GM21360 (cell line): ENCODE measurements around the gene BFAR.
"Not testable (repeated sequence)": the region's sequence is repeated elsewhere in the genome, so short reads cannot be mapped to it uniquely, and the experiment has no call there.

Experiments
- ATAC-seq: cut with Tn5 transposase; IDR thresholded peaks from one replicate; pipeline ENCODE4 v1.9.1; 2021; ENCODE audit warnings: mild to moderate bottlenecking, moderate library complexity; ENCODE audit not compliant: unreplicated experiment

The BFAR gene

DNA sequence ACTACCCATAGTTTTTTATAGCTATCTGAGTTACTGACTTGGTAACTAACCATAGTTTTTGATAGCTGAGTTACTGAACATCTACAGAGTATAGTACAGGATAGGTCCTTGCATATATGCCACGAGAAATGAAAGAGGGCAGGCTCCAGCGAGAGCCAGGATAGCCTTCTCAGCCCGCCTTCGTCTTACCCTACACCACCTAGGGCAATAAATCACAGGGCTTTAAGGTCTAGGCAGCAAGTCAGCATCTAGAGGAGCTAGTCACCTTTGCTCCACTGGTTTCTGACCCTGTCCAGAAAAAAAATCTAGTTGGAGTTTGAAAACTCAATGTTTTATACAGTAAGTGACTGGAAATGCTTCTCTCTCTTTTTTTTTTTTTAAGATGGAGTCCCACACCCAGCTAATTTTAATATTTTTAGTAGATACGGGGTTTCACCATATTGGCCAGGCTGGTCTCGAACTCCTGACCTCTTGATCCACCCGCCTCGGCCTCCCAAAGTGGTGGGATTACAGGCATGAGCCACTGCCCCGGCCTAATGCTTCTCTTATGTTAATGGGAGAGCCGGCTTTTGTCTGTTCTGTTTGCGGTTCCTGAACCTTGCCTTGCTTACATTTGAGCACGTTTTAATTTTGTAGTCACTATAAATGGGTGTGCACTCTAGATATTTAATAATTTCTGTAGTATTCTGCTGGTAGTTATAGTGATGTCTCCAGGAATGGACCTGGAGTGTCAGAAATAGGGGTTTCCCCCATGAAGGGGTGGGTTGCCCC, 2.8 kb downstream of the BFAR start:
- ATAC-seq: no peak

DNA sequence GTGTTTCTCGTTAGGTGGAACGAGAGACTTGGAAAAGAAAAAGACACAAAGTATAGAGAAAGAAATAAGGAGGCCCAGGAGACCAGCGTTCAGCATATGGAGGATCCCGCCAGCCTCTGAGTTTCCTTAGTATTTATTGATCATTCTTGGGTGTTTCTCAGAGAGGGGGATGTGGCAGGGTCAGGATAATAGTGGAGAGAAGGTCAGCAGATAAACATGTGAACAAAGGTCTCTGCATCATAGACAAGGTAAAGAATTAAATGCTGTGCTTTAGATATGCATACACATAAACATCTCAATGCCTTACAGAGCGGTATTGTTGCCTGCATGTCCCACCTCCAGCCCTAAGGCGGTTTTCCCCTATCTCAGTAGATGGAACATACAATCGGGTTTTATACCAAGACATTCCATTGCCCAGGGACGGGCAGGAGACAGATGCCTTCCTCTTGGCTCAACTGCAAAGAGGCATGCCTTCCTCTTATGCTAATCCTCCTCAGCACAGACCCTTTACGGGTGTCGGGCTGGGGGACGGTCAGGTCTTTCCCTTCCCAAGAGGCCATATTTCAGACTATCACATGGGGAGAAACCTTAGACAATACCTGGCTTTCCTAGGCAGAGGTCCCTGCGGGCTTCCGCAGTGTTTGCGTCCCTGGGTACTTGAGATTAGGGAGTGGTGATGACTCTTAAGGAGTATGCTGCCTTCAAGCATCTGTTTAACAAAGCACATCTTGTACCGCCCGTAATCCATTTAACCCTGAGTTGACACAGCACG, 3.6 kb downstream of the BFAR start:
- not testable (repeated sequence) for ATAC-seq

DNA sequence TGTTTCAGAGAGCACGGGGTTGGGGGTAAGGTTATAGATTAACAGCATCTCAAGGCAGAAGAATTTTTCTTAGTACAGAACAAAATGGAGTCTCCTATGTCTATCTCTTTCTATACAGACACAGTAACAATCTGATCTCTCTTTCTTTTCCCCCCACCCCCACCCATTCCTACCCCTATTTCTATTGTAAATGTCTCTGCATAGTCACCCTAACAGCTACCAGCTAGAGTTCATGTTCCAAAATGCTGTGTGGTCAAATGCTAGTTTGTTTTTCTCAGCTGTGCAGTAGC, 4.1 kb downstream of the BFAR start:
- ATAC-seq: not testable (repeated sequence)

DNA sequence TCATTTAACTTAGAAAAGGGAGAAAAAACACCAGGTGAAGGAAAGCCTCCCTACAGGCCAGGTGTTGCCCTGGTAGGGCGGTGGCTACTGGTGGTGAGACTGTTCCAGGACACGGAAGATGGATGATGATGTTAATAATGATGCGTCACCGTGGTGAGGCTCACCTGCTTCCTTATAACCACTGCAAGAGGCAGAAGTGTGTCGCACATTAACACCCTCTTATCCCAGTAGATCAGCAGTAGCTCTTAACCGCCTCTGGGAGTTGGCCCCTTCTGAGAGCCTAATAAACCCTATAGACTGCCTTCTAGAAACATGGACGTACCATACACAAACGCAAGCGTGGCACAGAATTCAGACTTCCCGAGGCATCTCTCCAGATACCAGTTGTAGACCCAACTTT, 7.8 kb downstream of the BFAR start:
- ATAC-seq: no peak

DNA sequence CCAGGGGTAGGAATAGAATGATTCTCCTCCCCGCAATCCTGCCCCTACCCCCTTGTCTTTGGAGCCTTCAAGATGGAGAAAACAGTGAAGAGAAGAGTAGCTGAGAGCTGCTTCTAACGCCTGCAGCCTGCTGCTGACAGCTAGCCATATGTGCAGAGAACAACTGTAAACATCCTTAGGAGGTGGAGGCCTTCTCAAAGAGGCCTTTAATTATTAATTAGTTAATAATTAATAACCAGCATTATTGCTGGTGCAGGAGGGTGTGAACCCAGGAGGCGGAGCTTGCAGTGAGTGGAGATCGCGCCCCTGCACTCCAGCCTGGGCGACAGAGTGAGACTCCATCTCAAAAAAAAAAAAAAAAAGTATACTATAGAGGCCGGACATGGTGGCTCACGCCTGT, 8.5 kb downstream of the BFAR start:
- no peak for ATAC-seq

DNA sequence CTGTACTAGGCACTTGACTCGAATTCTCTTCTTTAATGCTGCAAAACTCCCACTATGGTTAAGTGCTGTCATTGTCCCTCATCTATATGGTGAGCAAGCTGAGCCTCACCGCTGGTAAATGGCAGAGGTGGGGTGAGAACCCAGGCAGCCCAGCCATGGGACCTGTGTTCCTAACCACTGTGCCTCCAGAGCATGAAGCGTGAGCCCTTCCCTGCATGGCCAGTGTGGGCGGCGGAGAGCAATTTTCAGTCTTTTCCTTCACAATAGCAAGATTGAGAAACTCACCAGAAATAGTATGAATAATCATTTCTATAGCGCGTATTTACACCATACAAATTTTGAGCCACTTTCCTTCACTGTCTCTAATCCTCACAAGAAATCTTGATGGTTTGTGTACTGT, 9.2 kb downstream of the BFAR start:
- ATAC-seq: no peak

DNA sequence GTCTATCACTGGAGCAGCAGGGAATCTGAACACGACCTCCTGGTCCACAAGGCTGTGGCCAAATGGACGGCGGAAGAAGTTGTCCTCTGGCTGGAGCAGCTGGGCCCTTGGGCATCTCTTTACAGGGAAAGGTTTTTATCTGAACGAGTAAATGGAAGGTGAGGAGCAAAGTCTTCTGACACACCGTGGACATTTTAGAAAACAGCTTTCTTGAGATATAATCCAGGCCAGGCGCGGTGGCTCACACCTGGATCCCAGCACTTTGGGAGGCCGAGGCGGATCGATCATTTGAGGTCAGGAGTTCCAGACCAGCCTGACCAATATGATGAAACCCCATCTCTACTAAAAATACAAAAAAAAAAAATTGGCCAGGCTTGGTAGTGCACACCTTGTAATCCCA, 17.1 kb downstream of the BFAR start:
- ATAC-seq: no peak

DNA sequence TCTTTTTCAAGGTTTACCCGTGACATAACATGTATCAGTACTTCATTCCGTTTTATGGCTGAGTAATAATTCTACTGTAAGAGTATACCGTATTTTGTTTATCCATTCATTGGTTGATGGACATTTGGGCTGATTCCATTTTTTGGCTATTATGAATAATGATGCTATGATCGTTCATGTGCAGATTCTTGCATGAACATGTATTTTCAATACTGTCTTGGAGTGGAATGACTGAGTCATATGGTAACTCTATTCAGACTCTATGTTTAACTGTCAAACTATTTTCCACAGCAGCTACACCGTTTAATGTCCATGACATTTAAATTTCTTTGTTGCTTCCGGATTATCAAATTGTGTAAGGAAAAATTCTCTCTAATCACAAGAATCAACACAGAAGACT, 17.9 kb downstream of the BFAR start:
- ATAC-seq: no peak

DNA sequence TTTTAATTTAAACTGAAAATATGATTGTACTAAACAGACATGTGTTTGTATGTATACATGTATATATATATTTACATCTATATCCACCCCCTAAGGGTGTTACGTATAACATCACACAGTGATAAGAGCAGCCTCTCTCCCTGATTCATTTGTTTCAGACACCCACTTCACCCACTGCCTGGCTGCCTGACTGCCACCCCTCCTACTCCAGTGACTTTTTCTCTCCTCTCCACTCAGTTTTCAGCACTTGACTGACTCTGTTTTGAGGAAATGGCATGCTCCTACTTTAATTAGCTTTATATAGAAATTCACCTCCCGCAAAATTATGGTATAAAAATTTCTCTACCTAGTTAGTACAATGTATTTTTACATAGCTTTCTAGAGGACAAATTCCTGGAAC, 20.0 kb downstream of the BFAR start:
- ATAC-seq: no peak

DNA sequence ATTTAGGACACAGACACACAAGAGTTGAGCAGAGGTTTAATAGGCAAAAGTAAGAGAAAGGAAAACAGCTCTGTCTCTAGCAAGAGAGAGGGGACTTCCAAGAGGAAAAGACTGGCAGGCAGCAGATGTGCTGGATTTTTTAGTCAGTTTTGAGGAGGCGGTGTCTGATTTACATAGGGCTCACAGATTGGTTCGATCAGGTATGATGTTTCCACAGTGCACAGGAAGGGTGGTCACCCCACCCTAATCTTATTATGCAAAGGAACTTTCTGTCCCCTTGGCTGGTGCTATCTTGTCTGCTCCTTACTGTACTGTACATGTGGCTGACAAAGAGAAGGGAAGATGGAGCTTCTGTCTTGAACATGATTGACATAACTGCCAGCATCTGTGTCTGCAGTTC, 25.3 kb downstream of the BFAR start:
- ATAC-seq: no peak

DNA sequence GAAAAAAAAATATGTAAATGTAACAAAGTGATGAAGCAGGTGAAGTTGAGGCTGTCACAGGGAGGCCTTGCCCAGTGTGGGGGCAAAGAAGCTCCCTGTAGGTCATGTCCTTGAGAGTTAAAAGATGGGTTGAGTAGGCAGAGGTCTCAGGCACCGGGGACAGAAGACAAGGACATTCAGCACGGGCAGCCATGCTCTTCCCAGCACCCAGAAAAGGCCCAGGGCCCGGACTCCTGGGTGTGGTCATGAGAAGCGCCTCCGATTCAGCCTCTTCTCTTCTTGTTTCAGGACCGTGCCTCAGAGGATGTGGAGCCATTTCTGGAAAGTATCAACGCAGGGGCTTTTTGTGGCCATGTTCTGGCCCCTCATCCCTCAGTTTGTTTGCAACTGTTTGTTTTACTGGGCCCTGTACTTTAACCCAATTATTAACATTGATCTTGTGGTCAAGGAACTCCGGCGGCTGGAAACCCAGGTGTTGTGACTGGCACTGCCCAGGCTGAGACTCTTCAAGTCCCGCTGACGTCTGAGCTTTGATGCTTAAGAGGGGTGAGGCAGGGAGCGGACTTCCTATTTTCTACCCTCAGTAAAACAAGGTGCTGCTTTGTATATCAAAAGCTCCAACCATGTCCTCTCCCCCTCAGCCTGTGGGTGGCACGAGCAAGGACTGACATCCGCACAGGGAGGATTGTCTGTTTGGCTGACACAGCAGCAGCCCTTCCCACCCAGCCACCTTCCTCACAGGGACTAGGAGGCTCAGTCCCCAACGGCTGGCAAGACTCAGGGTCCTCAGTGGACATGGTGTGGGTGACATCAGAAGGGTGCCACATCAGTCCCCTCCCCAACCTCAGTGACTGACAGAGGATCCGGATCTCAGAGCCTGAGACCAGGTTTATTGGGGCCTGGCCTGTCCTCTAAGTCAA, 34.9 kb downstream of the BFAR start:
- ATAC-seq: no peak

DNA sequence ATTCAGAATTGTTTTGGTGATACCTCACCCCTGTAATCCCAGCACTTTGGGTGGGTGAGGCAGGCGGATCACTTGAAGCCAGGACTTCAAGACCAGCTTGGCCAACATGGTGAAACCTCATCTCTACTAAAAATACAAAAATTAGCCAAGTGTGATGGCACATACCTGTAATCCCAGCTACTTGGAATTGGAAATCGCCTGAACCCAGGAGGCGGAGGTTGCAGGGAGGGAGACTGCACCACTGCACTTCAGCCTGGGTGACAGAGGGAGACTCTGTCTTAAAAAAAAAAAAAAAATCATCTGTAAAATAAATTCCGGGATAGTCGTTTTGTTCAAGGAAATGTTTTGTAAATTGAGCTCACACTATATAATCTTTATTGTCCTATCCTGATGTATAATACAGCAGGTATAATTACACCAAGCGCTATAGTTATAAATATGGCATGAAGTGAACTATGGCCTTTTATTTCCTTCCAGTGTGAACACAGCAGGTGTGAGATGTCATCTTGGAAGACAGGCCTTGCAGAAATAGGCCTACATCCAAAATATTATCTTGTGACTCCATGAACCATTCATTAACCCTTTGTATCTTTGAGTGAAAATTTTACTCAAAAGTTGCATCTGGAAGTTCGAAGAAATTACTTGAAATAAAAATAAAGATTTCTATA, 35.9 kb downstream of the BFAR start:
- no peak for ATAC-seq

DNA sequence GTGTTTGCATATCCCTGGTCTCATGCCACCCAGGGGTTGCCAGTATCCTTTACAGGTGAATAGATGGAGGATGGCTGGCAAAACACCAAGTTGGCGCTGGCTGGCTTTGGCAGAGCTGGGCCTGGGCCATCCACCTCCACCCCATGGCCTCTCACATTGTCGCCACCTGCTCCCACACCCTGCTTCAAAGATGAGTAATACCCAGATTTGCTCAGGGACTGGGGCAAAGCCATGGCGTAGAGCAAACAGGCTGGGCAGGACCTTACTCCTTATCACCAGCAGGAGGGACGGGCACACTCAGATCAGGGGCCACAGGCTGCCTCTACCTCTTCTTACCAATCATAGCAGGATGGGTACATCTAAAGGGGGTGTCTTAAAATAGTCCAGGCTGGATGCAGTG, 37.0 kb downstream of the BFAR start:
- no peak for ATAC-seq

DNA sequence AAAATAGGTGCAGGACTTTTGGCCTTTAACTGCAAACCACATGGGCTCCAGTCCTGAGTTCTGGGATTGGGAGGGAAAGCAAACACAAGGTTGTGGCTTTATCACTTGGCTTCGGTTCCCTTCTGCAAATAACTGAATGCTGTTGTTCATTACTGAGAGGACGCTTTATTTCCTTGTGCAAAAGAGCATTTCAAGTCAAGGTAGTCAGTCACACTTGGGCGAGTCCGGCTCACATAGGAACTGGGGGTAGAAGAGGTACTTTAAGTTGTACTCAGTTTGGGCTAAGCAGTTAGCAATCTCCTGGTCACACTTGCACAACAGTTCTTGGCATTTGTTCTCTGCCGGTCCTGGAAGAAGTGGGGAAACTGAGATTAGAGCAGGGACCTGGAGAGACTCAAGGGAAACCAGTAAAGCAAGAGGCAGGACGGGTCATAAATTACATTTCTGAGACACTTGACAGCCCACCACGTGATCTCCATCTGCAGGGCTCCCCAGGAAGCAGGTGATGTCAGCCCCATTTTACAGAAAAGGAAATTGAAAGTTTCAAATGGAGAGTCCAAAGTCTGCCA, 39.7 kb downstream of the BFAR start:
- peak; percentile 69 for ATAC-seq

DNA sequence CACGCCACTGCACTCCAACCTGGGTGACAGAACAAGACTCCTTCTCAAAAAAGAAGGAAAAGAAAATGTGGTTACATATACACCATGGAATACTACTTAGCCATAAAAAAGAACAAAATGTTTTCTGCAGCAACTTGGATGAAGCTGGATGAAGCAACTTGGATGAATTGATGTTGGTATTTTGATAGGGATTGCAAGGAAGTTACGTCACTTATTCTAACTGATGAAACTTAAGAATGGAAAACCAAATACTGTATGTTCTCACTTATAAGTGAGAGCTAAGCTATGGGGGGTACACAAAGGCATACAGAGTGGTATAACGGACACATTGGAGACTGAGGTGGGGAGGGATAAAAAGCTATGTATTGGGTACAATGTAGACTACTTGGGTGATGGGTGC, 43.9 kb downstream of the BFAR start:
- ATAC-seq: no peak

DNA sequence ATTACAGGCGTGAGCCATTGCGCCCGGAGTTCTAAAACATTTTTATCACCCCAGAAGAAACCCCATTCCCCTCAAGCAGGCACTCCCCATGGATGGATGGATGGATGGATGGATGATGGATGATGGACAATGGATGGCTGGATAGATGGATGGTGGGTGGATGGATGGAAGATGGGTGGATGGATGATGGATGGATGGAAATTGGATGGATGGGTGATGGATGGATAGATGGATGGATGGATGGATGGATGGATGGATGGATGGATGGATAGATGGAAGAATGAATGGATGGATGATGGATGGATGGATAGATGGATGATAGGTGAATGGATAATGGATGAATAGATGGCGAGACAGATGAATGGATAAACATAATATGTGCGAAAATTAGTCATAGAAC, 44.9 kb downstream of the BFAR start:
- no peak for ATAC-seq

DNA sequence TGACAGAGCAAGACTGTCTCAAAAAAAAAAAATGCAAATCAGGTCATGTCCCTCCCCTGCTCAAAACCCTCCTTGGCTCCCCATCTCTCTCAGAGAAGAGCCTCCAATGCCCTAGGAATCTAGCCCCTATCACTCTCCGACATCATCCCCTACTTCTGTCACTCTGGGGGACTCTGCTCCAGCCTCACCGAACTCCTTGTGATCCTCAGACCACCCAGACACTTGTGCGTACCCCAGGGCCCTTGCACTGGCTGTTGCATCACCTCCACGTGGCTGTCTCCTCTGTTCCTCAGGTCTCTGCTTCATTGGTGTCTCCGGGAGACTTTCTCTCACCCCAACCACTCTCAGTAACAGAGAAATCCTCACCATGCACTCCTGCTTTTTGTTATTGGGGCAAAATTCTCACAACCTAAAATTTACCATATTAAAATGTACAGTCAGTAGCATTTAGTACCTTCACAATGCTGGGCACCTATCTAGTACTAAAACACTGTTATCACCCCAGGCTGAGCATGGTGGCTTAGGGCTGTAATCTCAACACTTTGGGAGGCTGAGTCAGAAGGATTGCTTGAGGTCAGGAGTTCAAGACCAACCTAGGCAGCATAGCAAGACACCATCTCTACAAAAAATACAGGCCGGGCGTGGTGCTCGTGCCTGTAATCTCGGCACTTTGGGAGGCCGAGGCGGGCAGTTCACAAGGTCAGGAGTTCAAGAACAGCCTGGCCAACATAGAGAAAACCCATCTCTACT, 46.2 kb downstream of the BFAR start:
- ATAC-seq: no peak

DNA sequence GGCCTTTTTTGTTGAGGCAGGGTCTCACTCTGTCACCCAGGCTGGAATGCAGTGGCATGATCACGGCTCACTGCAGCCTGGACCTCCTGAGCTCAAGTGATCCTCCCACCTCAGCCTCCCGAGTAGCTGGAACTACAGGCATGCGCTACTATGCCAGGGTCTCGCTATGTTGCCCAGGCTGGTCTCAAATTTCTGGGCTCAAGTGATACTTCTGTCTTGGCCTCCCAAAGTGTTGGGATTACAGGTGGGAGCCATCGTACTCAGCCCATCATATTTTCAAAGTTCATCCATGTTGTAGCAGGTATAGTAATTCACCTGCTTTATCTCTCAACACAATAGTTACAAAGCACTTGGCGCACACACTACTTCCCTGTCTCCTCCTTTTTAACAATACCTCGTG, 47.6 kb downstream of the BFAR start:
- ATAC-seq: not testable (repeated sequence)

DNA sequence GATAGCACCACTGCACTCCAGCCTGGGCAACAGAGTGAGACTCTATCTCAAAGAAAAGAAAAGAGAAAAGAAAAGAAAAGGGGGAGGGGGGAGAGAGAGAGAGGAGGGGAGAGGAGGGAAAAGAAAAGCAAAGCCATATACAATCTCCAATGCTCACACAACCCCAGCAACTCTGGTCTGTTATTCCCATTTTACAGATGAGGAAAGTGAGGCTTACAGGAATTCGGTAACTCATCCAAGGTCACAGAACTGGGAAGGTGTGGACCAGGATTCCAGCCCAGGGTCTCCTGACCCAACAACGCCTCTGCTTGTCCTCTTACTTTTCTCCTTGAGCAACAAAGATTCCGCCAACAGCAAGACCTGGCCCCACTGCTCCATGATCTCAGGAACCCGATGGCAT, 48.4 kb downstream of the BFAR start:
- no peak for ATAC-seq

DNA sequence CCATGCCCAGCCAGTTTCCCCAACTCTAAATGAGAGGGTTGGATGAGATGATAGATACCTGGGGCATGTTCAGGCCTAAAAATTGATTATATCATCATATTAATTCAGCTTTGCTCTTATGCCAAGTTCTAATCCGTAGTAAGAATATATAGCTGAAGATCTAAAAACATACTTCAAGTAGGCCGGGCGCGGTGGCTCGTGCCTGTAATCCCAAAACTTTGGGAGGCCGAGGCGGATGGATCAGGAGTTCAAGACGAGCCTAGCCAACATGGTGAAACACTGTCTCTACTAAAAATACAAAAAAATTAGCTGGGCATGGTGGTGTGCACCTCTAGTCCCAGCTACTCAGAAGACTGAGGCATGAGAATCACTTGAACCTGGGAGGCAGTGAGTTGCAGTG, 49.4 kb downstream of the BFAR start:
- no peak for ATAC-seq
